GM12864 (cell line): ENCODE measurements around the gene ATP1B3.
"Not testable (repeated sequence)": the region's sequence is repeated elsewhere in the genome, so short reads cannot be mapped to it uniquely, and the experiment has no call there.

Experiments used
- DNase-seq: peaks from one replicate; pipeline ENCODE4 v3.0.0-alpha.2; 2011; ENCODE audit warnings: low read depth
- H3K4me3 ChIP-seq: 2 replicates; pipeline ENCODE4 v1.5.1; 2011; ENCODE audit warnings: mild to moderate bottlenecking, low read depth, low read length, control low read depth
- CTCF ChIP-seq: IDR thresholded peaks from 2 replicates; pipeline ENCODE4 v1.5.1; 2011; ENCODE audit warnings: low read depth, mild to moderate bottlenecking, moderate library complexity, low read length, control low read depth, inconsistent platforms; ENCODE audit errors: missing control alignments

The ATP1B3 gene

GRCh38 chr3:141904203-141904602 is 27.8 kb downstream of the ATP1B3 start:
- no peak for TF ChIP-seq CTCF
- no peak for DNase-seq
- no peak overlapping the region for H3K4me3 ChIP-seq

GRCh38 chr3:141905129-141905528 is 28.7 kb downstream of the ATP1B3 start:
- H3K4me3 ChIP-seq = no peak overlapping the region
- no peak for DNase-seq
- TF ChIP-seq CTCF = no peak

- DNase-seq = no peak
- no peak for TF ChIP-seq CTCF
Observed at GRCh38 chr3:141909408-141909807, 33.0 kb downstream of the ATP1B3 start.

GRCh38 chr3:141909986-141910385 is 33.5 kb downstream of the ATP1B3 start:
- not testable (repeated sequence) for H3K4me3 ChIP-seq, DNase-seq

More at GRCh38 chr3:141909408-141909807, 33.0 kb downstream of the ATP1B3 start:
- no peak overlapping the region for H3K4me3 ChIP-seq

GRCh38 chr3:141913150-141913811 is 36.8 kb downstream of the ATP1B3 start:
- DNase-seq = peak; percentile 38
- TF ChIP-seq CTCF = peak; percentile 62

GRCh38 chr3:141914311-141914710 is 37.9 kb downstream of the ATP1B3 start:
- DNase-seq = no peak
- no peak overlapping the region for H3K4me3 ChIP-seq
- TF ChIP-seq CTCF = no peak

More at GRCh38 chr3:141913150-141913811, 36.8 kb downstream of the ATP1B3 start:
- H3K4me3 ChIP-seq = no peak overlapping the region

GRCh38 chr3:141915016-141915415 is 38.6 kb downstream of the ATP1B3 start:
- H3K4me3 ChIP-seq = no peak overlapping the region
- no peak for TF ChIP-seq CTCF
- no peak for DNase-seq

GRCh38 chr3:141915766-141916165 is 39.3 kb downstream of the ATP1B3 start:
- TF ChIP-seq CTCF = no peak
- no peak overlapping the region for H3K4me3 ChIP-seq
- no peak for DNase-seq
